IPS-11a (cell line): ENCODE data around the gene CAMK2A.

Experiments
- H3K4me3 ChIP-seq: one replicate; pipeline ENCODE4 v1.5.1; 2013; ENCODE audit warnings: low read depth, low read length, control low read depth

Gene CAMK2A

DNA sequence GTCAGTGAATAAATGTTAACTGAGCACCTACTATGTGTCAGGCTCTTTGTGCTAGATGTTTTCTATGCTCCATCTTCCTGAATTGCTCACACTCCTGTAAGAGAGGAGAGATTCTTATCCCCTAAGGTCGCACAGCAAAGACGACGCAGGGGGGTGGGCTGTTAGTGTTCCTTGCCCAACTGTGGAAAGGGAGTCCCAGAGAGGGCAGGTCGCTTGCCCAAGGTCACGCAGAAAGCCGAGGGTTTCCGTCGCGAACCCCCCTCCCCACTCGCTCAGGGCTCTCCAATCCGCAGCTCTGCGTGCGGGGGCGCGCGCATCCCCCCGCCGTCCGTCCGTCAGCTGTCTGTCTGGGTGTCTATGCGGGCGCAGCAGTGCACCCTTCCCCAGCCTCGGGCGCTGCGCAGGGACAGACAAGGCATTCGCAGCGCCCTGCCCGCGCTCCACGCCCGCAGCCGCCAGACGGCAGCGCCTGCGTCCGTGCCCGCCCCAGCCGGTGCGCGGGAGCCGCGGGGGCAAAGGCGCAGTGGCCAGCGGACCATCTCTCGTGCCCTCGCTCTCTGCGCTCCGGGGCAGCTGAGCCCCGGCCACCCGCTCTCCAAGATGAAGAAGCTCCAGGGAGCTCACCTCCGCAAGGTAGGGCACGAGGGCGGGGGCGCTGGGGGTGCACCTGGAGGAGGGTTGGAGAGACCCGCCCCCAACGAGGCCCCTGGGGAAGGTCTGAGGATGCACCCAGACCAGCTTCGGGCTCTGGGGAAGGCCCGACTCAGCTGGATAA, 99.7 kb downstream of the CAMK2A start, which contains the start of gene SLC6A7:
SLC6A7 (plus strand) TSS at position 335 of the 775 bp plus-strand sequence; CDS start at position 601, 266 bp downstream.
- peak within 1 kb of the TSS; percentile 14 for H3K4me3 ChIP-seq

DNA sequence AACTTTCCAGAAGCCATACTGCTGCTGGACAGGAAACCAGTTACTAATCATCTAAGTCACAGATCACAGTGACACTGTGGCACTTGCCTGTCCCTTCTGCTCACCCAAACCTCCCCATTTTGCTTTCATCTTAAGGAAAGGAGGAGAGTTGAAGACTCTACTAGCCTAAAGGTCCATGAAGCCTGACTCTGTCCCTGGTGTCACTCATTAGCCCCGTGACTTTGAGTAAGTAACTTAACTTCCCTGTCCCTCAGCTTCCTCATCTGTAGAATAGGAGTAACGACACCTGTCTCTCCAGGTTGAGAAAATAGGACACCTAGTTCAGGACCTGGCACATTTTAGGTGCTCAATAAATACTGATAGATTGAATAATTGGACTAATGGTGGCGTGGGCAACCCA, 100.2 kb downstream of the CAMK2A start:
- H3K4me3 ChIP-seq: no peak overlapping the region

DNA sequence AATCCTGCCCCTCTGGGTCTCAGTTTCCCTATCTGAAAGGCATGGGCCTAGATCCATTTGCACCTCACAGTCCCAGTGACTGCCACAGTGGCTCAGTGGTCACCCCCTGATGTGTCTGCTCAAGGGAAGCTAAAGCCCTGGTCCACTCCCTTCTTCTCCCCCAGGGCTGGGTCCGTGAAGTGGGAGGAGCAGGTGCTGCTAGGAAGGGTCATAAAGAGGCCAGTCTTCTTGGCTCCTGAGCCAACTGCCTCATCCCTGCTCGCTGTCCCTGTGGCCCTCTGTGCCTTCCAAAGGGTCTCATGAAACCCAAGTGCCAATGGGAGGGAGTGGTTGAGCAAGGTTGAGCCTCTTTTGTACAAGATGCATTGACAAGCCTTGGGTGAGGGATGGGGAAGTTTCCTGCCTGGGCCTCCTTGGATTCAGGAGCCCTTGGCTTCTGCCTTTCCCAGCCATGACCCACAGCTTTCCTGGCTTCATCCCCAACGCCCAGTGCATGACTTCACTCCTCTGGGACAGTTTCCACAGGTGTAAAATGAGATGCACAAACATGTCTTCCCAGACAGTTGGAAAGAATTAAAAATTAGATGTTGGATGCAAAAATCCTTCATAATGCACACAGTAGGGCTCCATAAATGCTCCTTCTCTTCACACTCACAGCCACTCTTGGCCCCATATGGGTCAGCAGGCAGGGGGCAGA, 101.3 kb downstream of the CAMK2A start:
- H3K4me3 ChIP-seq: no peak overlapping the region

DNA sequence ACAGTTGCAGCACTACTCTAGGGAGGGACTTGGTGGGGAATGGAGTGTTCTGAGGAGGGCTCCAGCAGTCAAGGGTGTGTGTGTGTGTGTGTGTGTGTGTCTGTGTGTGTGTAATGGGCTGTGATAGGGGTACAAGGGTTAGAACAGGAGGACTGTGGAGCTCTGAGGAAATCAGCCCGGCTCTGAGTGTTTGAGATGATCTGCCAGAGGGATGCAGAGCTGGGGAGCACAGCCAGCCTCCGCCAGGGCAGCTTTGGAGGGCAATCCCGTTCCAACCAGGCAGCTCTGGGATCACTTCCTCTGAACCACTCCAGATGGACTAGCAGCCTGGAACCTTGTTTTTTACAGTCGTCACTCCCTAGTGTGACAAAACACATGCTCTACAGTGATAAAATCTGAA, 102.7 kb downstream of the CAMK2A start:
- no peak overlapping the region for H3K4me3 ChIP-seq

DNA sequence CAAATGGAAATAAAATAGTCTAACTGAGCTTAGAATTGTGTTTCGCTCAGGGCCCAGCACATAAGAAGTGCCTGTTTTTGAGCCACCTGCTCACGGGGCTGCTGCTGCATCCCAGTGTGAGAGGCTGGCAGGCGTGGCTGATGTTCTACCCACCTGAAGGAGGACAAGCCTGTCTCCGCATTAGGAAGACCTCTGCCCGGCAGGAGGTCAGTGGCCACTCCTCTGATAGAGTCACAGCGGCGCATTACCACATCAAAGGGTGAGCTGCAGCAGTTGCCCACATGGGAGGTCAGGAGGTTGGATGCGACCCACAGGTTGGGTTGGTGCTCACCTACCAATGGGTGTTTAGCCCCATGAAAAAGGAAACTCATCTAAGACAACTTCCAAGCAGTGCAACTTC, 103.4 kb downstream of the CAMK2A start:
- H3K4me3 ChIP-seq: no peak overlapping the region

DNA sequence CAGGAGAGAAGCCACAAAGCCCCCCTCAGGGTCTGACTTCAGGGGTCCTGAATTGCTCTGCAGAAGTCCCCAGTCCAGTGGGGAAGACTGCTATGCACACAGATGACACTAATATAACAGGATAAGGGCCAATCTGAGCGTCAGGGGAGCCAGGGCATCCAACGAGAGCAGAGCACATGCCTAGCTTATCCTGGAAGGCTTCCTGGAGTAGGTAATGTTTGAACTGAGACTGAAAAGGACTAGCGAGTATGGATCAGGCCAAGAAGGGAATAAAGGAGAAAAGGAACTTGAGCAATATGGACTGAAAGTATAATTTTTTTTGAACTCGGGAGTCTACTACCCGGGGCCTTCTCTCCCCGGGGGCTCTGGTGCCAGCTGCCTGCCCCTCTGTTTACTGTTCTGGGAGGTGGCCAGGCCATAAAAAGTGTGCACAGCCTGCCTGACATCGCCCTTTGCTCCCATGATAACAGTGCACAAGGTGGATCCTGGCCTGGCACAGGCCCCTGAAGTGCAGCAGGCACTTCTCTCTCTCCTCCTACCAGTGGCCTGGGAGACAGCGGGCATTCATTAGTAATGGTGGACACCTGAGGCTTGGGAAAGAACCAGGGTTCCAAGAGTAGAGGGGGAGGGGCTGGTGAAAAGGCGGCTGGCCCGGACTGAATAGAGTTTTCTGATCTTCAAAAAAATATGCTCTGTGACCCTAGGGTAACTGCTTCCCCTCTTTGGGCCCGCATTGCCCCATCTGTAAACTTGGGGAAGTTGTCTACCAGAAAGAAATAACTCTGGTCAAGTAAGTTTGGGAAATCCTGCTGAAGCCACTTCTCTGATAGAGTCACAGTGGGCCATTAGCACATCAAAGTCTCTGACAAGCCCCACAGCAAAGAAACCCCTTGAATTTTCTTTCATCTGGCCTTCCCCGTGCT, 104.3 kb downstream of the CAMK2A start:
- no peak overlapping the region for H3K4me3 ChIP-seq

DNA sequence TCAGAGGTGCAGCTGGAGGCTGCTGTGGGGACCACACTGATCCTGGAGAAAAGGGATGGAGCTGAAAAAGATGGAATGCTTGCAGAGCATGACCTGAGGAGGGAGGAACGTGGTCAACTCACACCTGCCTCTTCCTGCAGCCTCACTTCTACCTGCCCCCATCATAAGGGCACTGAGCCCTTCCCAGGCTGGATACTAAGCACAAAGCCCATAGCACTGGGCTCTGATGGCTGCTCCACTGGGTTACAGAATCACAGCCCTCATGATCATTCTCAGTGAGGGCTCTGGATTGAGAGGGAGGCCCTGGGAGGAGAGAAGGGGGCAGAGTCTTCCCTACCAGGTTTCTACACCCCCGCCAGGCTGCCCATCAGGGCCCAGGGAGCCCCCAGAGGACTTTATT, 105.6 kb downstream of the CAMK2A start:
- H3K4me3 ChIP-seq: no peak overlapping the region

DNA sequence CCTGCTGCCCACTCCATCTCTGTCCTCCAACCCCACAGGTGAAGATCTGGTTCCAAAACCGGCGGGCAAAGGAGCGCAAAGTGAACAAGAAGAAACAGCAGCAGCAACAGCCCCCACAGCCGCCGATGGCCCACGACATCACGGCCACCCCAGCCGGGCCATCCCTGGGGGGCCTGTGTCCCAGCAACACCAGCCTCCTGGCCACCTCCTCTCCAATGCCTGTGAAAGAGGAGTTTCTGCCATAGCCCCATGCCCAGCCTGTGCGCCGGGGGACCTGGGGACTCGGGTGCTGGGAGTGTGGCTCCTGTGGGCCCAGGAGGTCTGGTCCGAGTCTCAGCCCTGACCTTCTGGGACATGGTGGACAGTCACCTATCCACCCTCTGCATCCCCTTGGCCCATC, 106.1 kb downstream of the CAMK2A start:
- no peak overlapping the region for H3K4me3 ChIP-seq

DNA sequence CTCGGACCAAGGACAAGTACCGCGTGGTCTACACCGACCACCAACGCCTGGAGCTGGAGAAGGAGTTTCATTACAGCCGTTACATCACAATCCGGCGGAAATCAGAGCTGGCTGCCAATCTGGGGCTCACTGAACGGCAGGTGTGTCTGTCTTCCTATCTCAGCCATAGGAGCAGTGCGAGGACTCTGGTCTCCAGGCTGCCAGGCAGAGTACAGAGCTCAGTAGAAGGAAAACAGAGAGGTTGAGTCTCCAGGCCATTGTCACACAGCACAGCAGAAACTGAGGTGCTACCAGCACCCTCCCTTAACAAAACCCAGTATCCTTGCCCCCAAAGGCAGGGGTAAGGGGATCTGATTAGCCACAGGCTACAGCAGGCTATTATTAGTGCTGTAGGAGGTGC, 106.8 kb downstream of the CAMK2A start:
- no peak overlapping the region for H3K4me3 ChIP-seq

DNA sequence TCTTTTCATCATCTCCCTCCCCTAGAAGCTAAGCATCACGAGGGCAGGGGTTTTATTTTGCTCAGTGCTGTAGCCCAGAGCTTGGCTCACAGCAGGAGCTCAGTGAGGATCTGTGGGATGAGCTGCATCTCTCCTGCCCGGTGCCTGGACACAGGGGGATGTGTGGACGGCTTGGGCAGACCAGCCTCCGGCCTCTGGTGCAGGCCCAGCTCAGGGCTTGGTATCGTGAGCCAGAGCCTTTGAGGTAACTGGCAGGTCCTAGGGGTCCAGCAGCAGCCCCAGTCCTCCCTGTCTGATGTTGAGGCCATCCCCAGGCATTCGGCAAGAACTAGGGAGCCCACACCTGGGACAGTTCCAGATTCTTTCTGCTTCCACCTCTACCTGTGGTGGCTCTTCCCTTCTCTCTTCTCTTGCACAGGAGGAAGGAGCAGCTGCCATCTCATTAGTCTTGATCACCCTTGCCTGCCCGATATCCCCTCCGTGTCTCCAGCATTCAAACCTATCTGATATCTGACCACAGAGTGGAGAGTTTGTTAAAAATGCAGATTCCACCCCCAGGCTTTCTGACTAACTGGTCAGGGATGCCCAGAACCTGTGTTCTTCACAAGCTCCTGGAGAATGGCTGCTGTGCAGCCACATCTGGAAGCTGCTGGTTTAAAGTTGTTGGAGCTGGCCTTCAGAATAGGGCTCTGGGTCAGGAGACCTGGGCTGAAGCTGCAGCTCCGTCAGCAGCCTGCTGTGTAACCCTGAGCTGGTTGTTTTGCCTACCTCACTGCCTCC, 107.6 kb downstream of the CAMK2A start:
- no peak overlapping the region for H3K4me3 ChIP-seq

DNA sequence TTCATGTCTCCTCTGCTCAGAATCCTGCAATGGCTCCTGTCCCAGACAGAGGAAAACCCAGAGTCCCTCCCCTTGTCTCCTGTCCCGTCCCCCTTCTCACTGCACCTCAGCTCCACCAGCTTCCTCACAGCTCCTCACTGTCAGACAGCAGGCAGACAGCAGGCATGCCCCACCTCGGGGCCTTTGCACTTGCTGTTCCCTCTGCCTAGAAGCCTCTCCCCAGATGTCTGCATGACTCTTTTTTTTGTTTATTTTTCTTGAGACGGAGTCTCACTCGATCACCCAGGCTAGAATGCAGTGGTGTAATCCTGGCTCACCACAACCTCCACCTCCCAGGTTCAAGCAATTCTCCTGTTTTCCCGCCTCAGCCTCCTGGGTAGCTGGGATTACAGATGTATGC, 108.5 kb downstream of the CAMK2A start:
- no peak overlapping the region for H3K4me3 ChIP-seq

DNA sequence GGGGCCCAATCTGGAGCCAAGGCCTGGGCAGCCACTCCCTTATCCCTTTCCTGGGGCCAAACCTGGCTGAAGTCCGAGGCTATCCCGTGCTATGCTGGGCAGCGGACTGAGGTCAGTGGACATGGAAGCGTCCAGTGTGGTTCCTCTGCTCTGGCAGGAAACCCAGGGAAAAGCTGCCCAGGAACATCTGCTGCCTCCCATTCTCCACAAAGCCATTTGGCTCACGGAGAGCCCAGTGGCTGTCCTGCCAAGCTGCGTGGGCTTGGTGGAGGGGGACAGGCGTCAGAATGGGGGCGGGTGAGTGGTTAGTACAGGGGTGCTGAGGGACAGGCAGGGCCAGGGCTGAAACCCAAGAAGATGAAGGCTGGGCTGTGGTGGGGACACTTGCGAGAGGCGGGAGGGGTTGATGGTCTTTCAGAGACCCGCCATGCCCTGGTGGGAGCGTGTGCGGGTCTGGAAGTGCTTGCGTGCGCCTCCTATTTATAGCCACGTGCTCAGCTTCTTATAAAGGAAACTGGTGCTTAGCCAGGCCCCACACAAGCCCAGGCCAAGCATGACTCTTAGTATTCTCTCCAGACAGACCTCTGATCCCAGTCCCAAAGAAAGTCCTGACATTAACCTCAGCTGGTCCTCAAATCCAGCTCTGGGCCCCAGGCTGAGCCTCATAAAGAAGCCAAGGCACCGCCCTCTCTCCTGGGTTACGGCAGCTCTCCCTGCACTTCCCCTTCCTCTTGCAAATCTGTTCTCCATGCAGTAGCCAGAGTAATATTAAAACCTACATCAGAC, 109.1 kb downstream of the CAMK2A start:
- no peak overlapping the region for H3K4me3 ChIP-seq

DNA sequence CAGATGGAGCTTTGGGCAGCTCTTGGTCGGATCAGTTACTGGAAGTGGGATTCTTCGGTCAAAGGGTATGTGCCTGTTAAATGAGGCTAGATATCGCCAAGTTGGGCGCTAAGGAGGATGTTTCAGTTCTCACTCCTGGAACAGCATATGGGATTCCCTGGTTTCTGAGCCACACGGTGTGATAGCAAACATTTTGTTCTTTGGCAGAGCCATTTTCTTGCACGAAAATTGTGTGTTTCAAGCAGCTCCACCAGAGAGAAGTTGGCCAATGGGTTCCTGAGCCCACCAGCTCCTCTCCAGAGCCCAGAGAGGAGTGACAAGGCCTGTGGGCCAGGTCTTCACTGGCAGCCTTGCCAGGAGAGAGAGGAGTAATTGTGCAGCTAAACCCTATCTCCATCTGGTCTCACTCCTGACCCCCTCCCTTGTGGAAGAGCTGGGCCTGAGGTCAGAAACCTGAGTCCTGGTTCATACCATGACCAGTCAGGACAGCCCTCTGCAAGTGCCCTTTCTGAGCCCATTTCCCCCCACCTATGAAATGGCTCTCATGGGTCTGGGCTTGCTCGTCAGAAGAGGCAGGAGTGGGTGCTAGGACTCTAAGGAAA, 110.5 kb downstream of the CAMK2A start:
- H3K4me3 ChIP-seq: no peak overlapping the region

DNA sequence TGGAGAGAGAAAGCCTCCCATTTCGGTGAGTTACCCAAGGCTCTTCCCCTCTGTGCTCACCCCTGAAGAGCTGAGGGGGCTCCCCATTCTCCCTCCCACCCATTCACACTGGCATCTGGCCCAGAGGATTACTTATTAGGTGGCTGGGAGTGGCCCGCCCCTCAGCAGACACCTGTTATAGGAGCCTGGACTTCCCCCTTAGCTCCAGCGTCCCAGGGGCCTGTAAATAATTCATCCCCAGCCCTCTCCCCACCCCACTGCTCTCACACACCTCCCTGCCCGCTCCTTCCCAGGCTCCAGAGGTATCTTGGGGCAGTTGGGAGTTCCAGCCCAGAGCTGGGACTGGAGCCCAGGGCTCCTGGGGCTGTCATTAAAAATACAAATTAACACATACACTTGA, 111.3 kb downstream of the CAMK2A start:
- H3K4me3 ChIP-seq: no peak overlapping the region

DNA sequence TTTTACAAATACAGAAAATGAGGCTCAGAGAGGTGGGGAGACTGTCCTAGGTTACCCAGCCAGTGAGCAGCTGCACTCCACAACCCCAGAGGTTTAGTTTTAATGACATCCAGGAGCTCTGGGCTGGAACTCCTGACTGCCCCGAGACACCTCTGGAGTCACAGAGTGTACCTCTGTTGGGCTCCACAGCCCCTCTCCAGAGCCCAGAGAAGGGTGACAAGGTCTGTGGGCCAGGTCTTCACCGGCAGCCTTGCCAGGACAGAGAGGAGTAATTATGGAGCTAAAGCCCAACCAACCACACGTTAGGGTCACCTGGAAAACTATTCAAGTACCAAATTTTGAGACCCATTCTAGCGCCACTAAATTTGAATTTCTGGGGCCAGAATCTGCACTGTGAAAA, 111.9 kb downstream of the CAMK2A start:
- H3K4me3 ChIP-seq: no peak overlapping the region

DNA sequence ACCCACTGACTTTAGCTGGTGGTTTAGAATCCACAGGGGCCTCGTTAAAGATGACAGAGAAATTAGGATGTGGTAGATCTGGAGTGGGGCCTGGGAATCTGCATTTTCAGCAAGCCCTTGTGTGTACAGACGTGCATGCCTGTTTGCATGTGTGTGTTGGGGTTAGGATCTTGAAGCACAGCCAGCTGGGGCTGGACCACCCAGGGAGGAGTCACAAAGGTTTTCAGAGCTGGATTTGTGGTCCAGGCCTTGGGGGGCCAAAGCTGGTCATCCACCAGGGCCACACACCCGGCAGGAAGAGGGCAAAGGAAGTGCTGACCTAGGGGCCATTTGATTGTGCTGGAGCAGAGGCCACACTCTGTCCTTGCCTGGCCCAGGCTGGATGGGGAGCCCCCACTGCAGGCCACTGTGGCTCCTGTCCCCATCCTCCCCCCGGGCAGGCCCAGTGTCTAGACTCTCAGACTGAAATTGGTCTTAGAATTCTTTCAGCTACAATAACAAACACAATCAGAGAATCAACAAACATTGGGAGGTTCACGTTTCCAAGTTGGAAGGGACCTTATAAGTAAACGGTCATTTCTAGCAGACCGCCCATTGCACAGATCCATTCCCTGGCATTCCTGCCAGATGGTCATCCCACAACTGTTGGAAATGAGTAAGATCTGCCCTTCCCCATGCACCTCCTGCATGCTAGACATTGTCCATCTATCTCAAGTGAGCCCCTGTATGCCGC, 112.7 kb downstream of the CAMK2A start:
- no peak overlapping the region for H3K4me3 ChIP-seq

DNA sequence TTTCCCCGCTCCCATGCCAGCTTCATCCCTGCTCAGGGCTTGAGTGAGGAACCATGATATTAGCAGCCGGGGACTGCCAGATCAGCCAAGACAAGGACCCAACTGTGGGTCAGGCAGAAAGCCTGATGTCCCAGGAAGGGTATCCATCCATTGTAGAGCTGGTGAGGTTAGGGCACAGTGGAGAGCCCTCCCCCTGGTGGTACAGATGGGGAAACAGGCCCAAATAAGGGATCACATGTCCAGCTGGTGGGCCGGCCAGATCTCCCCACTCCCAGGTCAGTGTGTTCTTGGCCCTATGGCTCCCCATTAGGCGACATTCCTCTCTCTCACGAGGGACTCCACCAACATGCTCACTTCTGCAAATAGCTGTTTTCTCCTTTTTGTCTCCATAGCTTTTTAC, 114.0 kb downstream of the CAMK2A start:
- no peak overlapping the region for H3K4me3 ChIP-seq

DNA sequence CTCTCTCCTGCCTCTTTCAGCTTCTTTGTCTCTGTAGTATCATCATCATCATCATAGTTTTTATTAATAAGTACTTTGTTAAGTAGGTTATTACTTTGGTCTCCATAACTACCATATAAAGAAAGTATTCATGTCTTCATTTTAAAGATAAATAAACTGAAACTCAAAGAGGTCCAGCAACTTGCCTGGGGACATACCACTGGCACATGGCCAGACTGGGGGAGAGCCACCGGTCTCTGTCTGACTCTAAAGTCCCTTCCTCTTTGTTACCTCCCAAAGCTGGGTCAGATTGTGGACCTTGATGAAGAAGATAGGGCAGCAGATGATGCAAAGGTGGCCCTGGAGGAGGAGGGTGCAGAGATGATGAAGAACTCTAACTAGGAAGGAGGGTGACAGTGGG, 114.5 kb downstream of the CAMK2A start:
- no peak overlapping the region for H3K4me3 ChIP-seq

DNA sequence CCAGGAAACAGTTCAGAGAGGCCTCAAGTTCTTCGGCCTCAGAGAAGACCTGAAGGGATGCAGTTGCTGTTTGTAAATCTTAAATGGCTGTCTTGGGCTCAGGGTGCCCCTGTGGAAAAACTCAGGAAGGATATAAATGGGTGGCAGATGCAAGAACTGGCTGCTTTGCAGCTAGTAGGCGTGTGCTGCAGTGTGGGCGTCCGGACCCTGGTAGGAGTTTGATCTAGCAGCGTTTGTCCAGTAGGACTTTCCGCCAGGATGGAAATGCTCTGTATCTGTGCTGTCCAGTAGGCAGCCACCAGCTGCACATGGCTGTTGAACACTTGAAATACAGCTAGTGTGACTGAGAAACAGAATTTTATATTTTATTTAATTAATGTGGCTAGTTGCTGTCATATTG, 115.3 kb downstream of the CAMK2A start:
- no peak overlapping the region for H3K4me3 ChIP-seq
